Esophagus muscularis mucosa (tissue), 4 donors: ENCODE results near the gene PLXDC2. TPM values are rescaled to one million over a fixed set of nuclear protein-coding genes. Genes with fewer than 3 reads are reported as not detected.
A peak's percentile ranks its signal among the peaks of the same experiment; 100 is the strongest.

Experiments used
- DNase-seq: peaks from one replicate; pipeline ENCODE4 v3.0.0-alpha.2; 2017; ENCODE audit errors: extremely low spot score
- H3K27ac ChIP-seq, 4 donors: fragments of 200-600 bp; sonication (generic); replicated peaks in 1 of 4; 1 replicate in 3 of 4; 2 replicates in 1 of 4; pipeline ENCODE4 v1.5.1; 2016 to 2019; ENCODE audit warnings: mild to moderate bottlenecking in 1 of 4
- H3K27me3 ChIP-seq, 4 donors: fragments of 200-600 bp; sonication (generic); one replicate each; pipeline versions ENCODE4 v1.5.1 to v1.6.0; 2016 to 2019
- H3K36me3 ChIP-seq, 4 donors: fragments of 200-600 bp; sonication (generic); one replicate each; pipeline ENCODE4 v1.5.1; 2016 to 2019
- H3K4me1 ChIP-seq, 4 donors: fragments of 200-600 bp; sonication (generic); one replicate each; pipeline ENCODE4 v1.5.1; 2016 to 2019
- H3K4me3 ChIP-seq, 4 donors: fragments of 200-600 bp; sonication (generic); 1 replicate in 2 of 4; 2 replicates in 2 of 4; pipeline ENCODE4 v1.5.1; 2016 to 2019; ENCODE audit warnings: mild to moderate bottlenecking in 4 of 4, moderate library complexity in 1 of 4
- H3K9me3 ChIP-seq, 4 donors: fragments of 200-600 bp; sonication (generic); 1 replicate in 3 of 4; 2 replicates in 1 of 4; pipeline ENCODE4 v1.5.1; 2016 to 2019
- CTCF ChIP-seq, 3 experiments: fragments of 200-600 bp in 2 of 3; fragments of 450-650 bp in 1 of 3; sonication (generic) in 2 of 3; IDR thresholded peaks; one replicate each; pipeline ENCODE4 v1.5.1; 2017 to 2019; ENCODE audit warnings: antibody characterized with exemption in 3 of 3, mild to moderate bottlenecking in 2 of 3, moderate library complexity in 1 of 3
- EP300 ChIP-seq: sonication (generic); formaldehyde crosslinking; IDR thresholded peaks from one replicate; pipeline ENCODE4 v1.6.1; 2017; ENCODE audit warnings: antibody characterized with exemption
- POLR2A ChIP-seq: fragments of 450-650 bp; IDR thresholded peaks from one replicate; pipeline ENCODE4 v1.6.1; 2017; ENCODE audit warnings: antibody characterized with exemption, moderate library complexity, mild to moderate bottlenecking, low read depth
- POLR2AphosphoS5 ChIP-seq, 2 donors: sonication (generic); formaldehyde crosslinking; IDR thresholded peaks; one replicate each; pipeline ENCODE4 v1.6.1; 2017; ENCODE audit warnings: antibody characterized with exemption in 2 of 2
- WGBS: methylation state at CpG from one replicate; pipeline ENCODE4 v1.1.5; 2018; 5-methylcytosine and 5-hydroxymethylcytosine counted together
- intact Hi-C: fragments of 100-400 bp; cut with DNase I; formaldehyde crosslinking; loops from one replicate; pipeline ENCODE4 v1.15.1; 2023
- total RNA-seq, 4 donors: library from RNA; depleted of rRNA; stranded (reverse); fragments of >200 nt; gene quantifications; one replicate each; pipeline versions ENCODE4 v1.1.0 to v1.2.1, GENCODE V29; 2016

The PLXDC2 gene
- total RNA-seq, 4 donors from 2014 or later: 28.7 to 54.2 (median 42.4) TPM

DNA sequence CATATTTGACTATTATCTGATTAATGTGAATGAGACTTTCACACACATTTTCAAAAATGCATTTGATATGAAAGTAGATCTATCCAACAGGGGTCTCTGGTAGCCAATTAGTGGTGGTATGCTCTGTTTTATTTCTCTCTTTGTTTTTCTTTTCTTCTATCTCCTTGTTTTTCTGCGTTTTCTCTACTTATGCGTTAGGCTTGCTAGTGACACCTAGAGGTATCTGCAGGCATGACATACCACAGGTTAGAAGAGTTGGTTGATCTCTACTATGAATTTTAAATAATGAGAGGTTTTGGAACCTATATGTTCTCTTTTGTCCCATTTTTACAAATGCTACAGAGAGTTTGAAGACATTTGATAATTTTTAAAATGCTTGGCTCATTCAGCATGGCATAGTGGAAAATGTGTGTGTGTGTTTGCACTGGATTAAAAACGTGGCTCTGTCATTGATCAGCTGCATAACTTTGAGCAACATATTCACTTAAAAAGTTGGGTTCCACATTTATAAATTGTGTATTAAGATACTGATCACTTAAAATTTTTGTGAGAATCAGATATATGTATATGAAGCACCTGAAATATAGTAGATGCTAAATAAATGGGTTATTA is 28.1 kb upstream of the PLXDC2 start:
- intact Hi-C loops: loop anchor here (2.0 to 10.0 kb wide), 2 partner anchors 303 to 375 kb away; no protein-coding TSS in a partner anchor
- Histone ChIP-seq H3K4me3 (no peak overlapping the region), H3K9me3 (no peaks in the 10 kb centered on the region), H3K36me3 (no peaks in the 10 kb centered on the region), H3K4me1 (no peaks in the 10 kb centered on the region), H3K27me3 (no peaks in the 10 kb centered on the region), H3K27ac (no peak overlapping the region)
- TF ChIP-seq POLR2AphosphoS5 (IDR thresholded peaks at IDR 0.05): no peak
- no peak for TF ChIP-seq EP300
- no peak for TF ChIP-seq POLR2A
- peak; percentile 65 to 91 (median 75) for TF ChIP-seq CTCF (IDR thresholded peaks at IDR 0.05)
- WGBS: 17% methylated on average over 3 of the region's 3 CpGs
- no peak for DNase-seq

DNA sequence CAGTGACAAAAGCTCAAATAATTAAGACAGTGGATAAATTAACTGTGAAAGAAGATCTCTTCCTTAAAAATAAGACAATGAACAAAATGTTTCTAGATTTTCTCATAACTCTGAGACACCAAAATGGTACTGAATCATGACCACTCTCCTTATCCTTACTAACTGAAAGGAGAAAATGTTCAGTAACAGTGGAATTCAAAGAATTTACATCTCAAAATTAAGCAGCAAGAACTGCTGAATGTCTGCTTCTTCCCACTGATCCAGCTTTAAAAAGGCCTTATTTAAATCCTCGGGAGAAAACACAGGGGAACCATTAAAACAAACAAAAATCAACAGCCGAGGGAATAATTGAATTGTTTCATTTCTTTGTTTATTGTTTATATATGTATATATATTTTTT is 27.3 kb upstream of the PLXDC2 start:
- Histone ChIP-seq H3K36me3 (no peaks in the 10 kb centered on the region), H3K9me3 (no peaks in the 10 kb centered on the region), H3K4me1 (no peaks in the 10 kb centered on the region), H3K27me3 (no peaks in the 10 kb centered on the region), H3K4me3 (no peak overlapping the region), H3K27ac (no peak overlapping the region)
- WGBS: 79% methylated on average over 2 of the region's 2 CpGs
- TF ChIP-seq EP300 (no peak), POLR2AphosphoS5 (IDR thresholded peaks at IDR 0.05) (no peak), CTCF (IDR thresholded peaks at IDR 0.05) (no peak), POLR2A (no peak)
- intact Hi-C loops: loop anchor here (2.0 to 10.0 kb wide), 2 partner anchors 304 to 376 kb away; no protein-coding TSS in a partner anchor
- no peak for DNase-seq

- H3K9me3 ChIP-seq: no peaks in the 10 kb centered on the region
- no peaks in the 10 kb centered on the region for H3K27me3 ChIP-seq
- TF ChIP-seq EP300 (no peak), POLR2AphosphoS5 (IDR thresholded peaks at IDR 0.05) (no peak), POLR2A (no peak), CTCF (IDR thresholded peaks at IDR 0.05) (no peak)
- WGBS: 92% methylated on average over 5 of the region's 5 CpGs
- H3K4me1 ChIP-seq: no peaks in the 10 kb centered on the region
- H3K4me3 ChIP-seq: no peak overlapping the region
- H3K36me3 ChIP-seq: no peaks in the 10 kb centered on the region
- no peak overlapping the region for H3K27ac ChIP-seq
- no peak for DNase-seq
- intact Hi-C loops: loop anchor here (2.0 to 10.0 kb wide), 2 partner anchors 305 to 377 kb away; no protein-coding TSS in a partner anchor
Observed at GRCh38 chr10:19789607-19790006, 26.6 kb upstream of the PLXDC2 start.

- Histone ChIP-seq H3K4me1 (no peaks in the 10 kb centered on the region), H3K9me3 (no peaks in the 10 kb centered on the region), H3K27me3 (no peaks in the 10 kb centered on the region), H3K27ac (no peak overlapping the region), H3K4me3 (no peak overlapping the region), H3K36me3 (no peaks in the 10 kb centered on the region)
- 88% methylated on average over 2 of the region's 2 CpGs for WGBS
- TF ChIP-seq EP300 (no peak), POLR2A (no peak), CTCF (IDR thresholded peaks at IDR 0.05) (no peak), POLR2AphosphoS5 (IDR thresholded peaks at IDR 0.05) (no peak)
- no peak for DNase-seq
- intact Hi-C loops: no loop called here
Observed at GRCh38 chr10:19791032-19791431, 25.2 kb upstream of the PLXDC2 start.

DNA sequence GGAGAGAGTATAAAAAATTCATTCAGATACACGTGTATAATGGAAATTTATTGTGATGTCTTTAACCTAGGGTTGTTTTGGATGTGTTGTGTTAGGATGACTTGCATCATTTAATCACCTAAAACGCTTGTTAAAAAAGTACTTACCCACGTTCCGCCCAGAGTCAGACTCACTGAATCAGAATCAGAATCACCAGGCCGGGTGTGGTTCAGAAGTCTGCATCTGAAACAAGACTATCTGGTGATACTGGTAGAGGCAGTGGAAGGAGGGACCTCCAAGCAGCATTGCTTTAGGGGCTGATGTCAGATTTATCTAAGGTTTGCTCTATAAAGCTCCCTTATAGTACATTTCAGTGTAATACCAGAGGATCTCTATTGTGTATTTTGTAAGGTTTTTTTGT is 20.5 kb upstream of the PLXDC2 start:
- H3K27ac ChIP-seq: no peak overlapping the region
- no peaks in the 10 kb centered on the region for H3K36me3 ChIP-seq
- no peaks in the 10 kb centered on the region for H3K9me3 ChIP-seq
- no peak for DNase-seq
- no peak for TF ChIP-seq EP300
- TF ChIP-seq POLR2AphosphoS5 (IDR thresholded peaks at IDR 0.05): no peak
- no peak for TF ChIP-seq CTCF (IDR thresholded peaks at IDR 0.05)
- TF ChIP-seq POLR2A: no peak
- no peak overlapping the region for H3K4me3 ChIP-seq
- intact Hi-C loops: no loop called here
- WGBS: 85% methylated on average over 5 of the region's 5 CpGs
- no peaks in the 10 kb centered on the region for H3K27me3 ChIP-seq
- no peaks in the 10 kb centered on the region for H3K4me1 ChIP-seq
